Hair follicular keratinocyte (primary cell): Measurements from ENCODE around the gene TBX5. TPM values are rescaled to one million over a fixed set of nuclear protein-coding genes. Genes with fewer than 3 reads are reported as not detected.

Source experiments
- total RNA-seq: library from RNA; depleted of rRNA; stranded (reverse); fragments of >200 nt; gene quantifications from 2 replicates; pipeline ENCODE4 v1.2.3, GENCODE V29; 2015

TBX5 gene
- total RNA-seq: not detected in 2 replicates

GRCh38 chr12:114405519-114406271 lies at the start of gene TBX5:
TSS of gene TBX5 (minus strand) at chr12:114406144. CDS start at chr12:114403898, 2,246 bp downstream.

